GM21515 (cell line): Measurements from ENCODE around the gene PCBP2.

Experiments used
- ATAC-seq: cut with Tn5 transposase; IDR thresholded peaks from one replicate; pipeline ENCODE4 v1.9.1; 2021; ENCODE audit not compliant: unreplicated experiment

PCBP2 gene

GRCh38 chr12:53506881-53507602 lies 55.1 kb downstream of the PCBP2 start, which contains the start of gene NPFF:
TSS of gene NPFF (minus strand) at chr12:53507484. CDS start at chr12:53507474, 10 bp downstream.
- no peak for ATAC-seq

- no peak for ATAC-seq
Measured at GRCh38 chr12:53507603-53507885, 55.6 kb downstream of the PCBP2 start.

GRCh38 chr12:53508534-53509170 lies 56.8 kb downstream of the PCBP2 start:
- peak; percentile 80 for ATAC-seq

GRCh38 chr12:53510181-53510812 lies 58.4 kb downstream of the PCBP2 start:
- ATAC-seq = no peak

- no peak for ATAC-seq
Measured at GRCh38 chr12:53513712-53514410, 62.0 kb downstream of the PCBP2 start.

GRCh38 chr12:53514628-53515290 lies 62.9 kb downstream of the PCBP2 start:
- no peak for ATAC-seq

GRCh38 chr12:53515291-53515680 lies 63.4 kb downstream of the PCBP2 start:
- no peak for ATAC-seq

GRCh38 chr12:53516758-53517455 lies 65.0 kb downstream of the PCBP2 start:
- no peak for ATAC-seq

- no peak for ATAC-seq
Measured at GRCh38 chr12:53518381-53518780, 66.5 kb downstream of the PCBP2 start.

- no peak for ATAC-seq
Measured at GRCh38 chr12:53523131-53523530, 71.2 kb downstream of the PCBP2 start.

- ATAC-seq = no peak
Measured at GRCh38 chr12:53524476-53524875, 72.6 kb downstream of the PCBP2 start.

- no peak for ATAC-seq
Measured at GRCh38 chr12:53530061-53530460, 78.2 kb downstream of the PCBP2 start.
